DMS153 (cell line): ENCODE results near the gene C2orf69.

Experiments used
- DNase-seq: peaks from one replicate; lab custom pipeline; 2025; lab: John Stamatoyannopoulos, UW

C2orf69 gene

DNA sequence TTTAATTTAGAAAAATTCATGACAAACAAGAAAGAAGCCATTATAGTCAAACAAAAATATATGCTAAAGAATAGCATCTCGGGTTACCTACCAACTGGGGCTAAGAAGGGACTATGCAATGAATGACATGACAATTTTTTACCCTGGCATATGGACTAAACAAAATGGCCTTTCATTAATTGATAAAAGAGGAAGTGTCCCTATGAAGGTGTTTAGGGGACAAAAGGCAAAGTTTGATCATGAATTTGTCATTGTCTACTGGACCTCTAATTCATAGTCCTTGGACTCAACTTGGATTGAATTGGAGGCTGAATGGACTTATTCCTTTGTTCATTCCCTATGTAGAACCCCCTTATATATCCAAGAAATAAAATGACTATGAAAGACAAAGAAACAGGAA, 57.0 kb downstream of the C2orf69 start:
- DNase-seq = no peak

GRCh38 chr2:199972088-199972626, 61.1 kb downstream of the C2orf69 start:
- no peak for DNase-seq

DNA sequence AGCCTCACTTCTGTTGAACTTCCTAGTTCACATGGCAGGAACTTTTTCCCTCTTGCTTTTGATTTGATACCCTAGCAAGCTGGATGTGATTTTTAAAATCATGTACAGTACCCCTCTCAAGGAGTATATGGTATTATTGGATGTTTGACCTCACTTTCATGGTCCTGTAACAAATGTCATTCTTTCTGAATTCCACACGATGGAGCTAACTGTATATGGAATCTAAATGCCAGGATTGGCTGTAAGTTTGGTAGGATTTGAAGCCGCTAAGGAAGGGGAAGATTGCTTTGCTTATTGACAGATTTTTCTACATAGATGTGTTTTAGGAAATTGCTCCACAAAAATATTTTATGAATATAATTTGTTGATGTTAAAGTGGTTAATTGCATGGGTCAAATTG, 62.6 kb downstream of the C2orf69 start:
- no peak for DNase-seq

GRCh38 chr2:199975273-199975895, 64.3 kb downstream of the C2orf69 start:
- DNase-seq = no peak
